ENCODE results near the gene PYHIN1.

The PYHIN1 gene

DNA sequence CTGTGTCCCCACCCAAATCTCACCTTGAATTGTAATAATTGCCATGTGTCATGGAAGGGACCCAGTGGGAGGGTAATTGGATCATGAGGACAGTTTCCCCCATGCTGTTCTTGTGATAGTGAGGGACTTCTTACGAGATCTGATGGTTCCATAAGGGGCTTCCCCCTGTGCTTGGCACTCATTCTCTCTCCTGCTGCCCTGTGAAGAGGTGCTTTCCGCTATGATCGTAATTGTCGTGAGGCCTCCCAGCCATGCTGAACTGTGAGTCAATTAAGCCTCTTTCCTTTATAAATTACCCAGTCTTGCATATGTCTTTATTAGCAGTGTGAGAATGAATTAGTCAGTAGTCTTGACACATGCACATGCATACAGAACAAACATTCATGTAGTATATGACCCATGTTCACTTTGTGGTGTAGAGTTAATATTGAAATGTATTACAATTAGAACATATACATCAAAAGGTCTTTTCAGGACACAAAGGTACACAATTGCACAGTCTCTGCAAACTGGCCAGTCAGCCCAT, 61.5 kb downstream of the PYHIN1 start:
- no peak overlapping the region for H3K27ac ChIP-seq (ENCODE audit: low read length, poor library complexity, severe bottlenecking)

DNA sequence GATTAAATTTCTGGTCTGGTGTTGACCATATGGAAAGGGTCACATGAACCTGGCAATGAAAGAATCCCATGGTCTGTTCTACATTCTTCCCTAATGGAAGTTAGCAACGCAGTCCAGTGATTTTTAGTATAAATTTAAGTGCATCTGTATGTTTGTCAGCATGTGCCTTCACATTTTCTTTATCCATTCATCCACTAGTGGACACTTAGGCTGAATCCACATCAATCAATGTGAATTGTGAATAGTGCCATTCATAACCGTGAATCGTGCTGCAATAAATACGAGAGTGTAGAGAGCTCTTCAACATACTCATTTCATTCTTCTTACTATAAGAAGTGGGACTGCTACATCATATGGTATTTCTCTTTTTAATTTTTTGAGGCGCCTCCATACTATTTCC, 65.6 kb downstream of the PYHIN1 start:
- Histone ChIP-seq H3K4me2 (ENCODE audit: low read length, poor library complexity, severe bottlenecking) (no peak overlapping the region), H3K23ac (ENCODE audit: low read length in 2 of 2) (no peak overlapping the region), H3K9me3 (ENCODE audit: control insufficient read depth, low read length) (no peaks in the 10 kb centered on the region), H3K27ac (ENCODE audit: low read length, poor library complexity, severe bottlenecking) (no peak overlapping the region), H2AK5ac (ENCODE audit: low read length, severe bottlenecking) (no peak overlapping the region), H4K91ac (ENCODE audit: low read length) (no peak overlapping the region), H3K4ac (ENCODE audit: low read depth in 1 of 2, low read length in 2 of 2) (no peak overlapping the region), H3K4me1 (ENCODE audit: control insufficient read depth, insufficient read depth, low read depth, low read length) (no peaks in the 10 kb centered on the region), H2BK120ac (ENCODE audit: low read depth, low read length) (no peak overlapping the region), H2AFZ (ENCODE audit: low read depth, low read length) (no peak overlapping the region), H4K8ac (ENCODE audit: low read length) (no peak overlapping the region), H3K36me3 (ENCODE audit: control insufficient read depth in 1 of 2, insufficient read depth in 2 of 2, low read depth in 1 of 2, low read length in 2 of 2) (no peaks in the 10 kb centered on the region), H3K18ac (ENCODE audit: low read depth in 1 of 2, low read length in 2 of 2) (no peak overlapping the region), H3K14ac (ENCODE audit: low read length in 2 of 2) (no peak overlapping the region), H3K9ac (ENCODE audit: low read length) (no peak overlapping the region), H2BK15ac (ENCODE audit: low read depth, poor library complexity, severe bottlenecking) (no peak overlapping the region), H3K27me3 (ENCODE audit: control insufficient read depth in 1 of 2, insufficient read depth in 1 of 2, low read length in 2 of 2) (no peaks in the 10 kb centered on the region), H2BK12ac (ENCODE audit: low read length in 2 of 2) (no peak overlapping the region), H3K4me3 (ENCODE audit: insufficient read depth in 1 of 2, low read depth in 1 of 2, low read length in 2 of 2) (no peak overlapping the region), H3K79me1 (replicated peaks; ENCODE audit: low read length, poor library complexity, severe bottlenecking) (no peaks in the 10 kb centered on the region), H2BK5ac (ENCODE audit: low read depth, low read length, poor library complexity, severe bottlenecking) (no peak overlapping the region)
- 50% methylated on average over 2 of the region's 5 CpGs for WGBS
- DNase-seq = no peak

More for the DNA sequence above, 61.5 kb downstream of the PYHIN1 start:
- Histone ChIP-seq H2BK15ac (ENCODE audit: low read depth, poor library complexity, severe bottlenecking) (no peak overlapping the region), H3K79me1 (replicated peaks; ENCODE audit: low read length, poor library complexity, severe bottlenecking) (no peaks in the 10 kb centered on the region), H3K4me3 (ENCODE audit: insufficient read depth in 1 of 2, low read depth in 1 of 2, low read length in 2 of 2) (no peak overlapping the region), H4K8ac (ENCODE audit: low read length) (no peak overlapping the region), H3K27me3 (ENCODE audit: control insufficient read depth in 1 of 2, insufficient read depth in 1 of 2, low read length in 2 of 2) (no peaks in the 10 kb centered on the region), H3K18ac (ENCODE audit: low read depth in 1 of 2, low read length in 2 of 2) (no peak overlapping the region), H3K4me2 (ENCODE audit: low read length, poor library complexity, severe bottlenecking) (no peak overlapping the region), H3K4me1 (ENCODE audit: control insufficient read depth, insufficient read depth, low read depth, low read length) (no peaks in the 10 kb centered on the region), H2AK5ac (ENCODE audit: low read length, severe bottlenecking) (no peak overlapping the region), H3K9me3 (ENCODE audit: control insufficient read depth, low read length) (no peaks in the 10 kb centered on the region), H3K36me3 (ENCODE audit: control insufficient read depth in 1 of 2, insufficient read depth in 2 of 2, low read depth in 1 of 2, low read length in 2 of 2) (no peaks in the 10 kb centered on the region), H3K4ac (ENCODE audit: low read depth in 1 of 2, low read length in 2 of 2) (no peak overlapping the region), H2BK120ac (ENCODE audit: low read depth, low read length) (no peak overlapping the region), H3K14ac (ENCODE audit: low read length in 2 of 2) (no peak overlapping the region), H4K91ac (ENCODE audit: low read length) (no peak overlapping the region), H2BK5ac (ENCODE audit: low read depth, low read length, poor library complexity, severe bottlenecking) (no peak overlapping the region), H3K9ac (ENCODE audit: low read length) (no peak overlapping the region), H2AFZ (ENCODE audit: low read depth, low read length) (no peak overlapping the region), H2BK12ac (ENCODE audit: low read length in 2 of 2) (no peak overlapping the region), H3K23ac (ENCODE audit: low read length in 2 of 2) (no peak overlapping the region)
- WGBS = 80% methylated on average over 3 of the region's 4 CpGs
- no peak for DNase-seq

DNA sequence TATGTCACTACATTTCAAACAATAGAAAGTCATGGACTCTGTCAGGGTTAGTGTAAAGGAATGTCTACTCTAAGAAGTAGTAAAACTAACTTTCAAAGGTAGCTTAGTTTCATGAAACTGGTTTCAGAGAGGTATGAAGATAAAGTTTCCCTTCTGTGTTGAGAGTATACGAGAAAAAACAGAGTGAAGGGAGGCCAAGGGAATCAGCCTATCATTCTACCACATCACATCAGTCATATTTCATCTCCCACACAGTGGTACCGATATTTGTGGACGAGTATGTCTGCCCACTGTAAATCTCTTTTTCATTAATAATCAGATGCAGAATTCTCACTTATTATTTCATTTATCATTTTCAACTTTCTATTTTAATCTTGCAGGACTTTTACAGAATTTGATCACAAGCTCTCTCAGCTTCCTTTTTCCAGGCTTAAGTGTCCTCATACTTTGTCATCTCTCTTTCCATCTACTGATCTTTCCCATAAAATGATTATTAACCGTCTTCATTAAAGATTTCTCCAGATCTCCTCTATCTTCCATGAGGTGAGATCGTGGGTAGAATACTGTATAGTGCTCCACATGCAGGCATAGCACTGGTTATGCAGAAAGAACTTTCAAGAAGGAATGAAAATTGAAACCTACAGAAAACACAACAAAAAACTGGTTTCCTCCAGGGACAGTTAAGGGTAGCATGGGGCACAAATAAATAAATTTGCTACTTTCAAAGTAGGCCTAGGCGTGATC, 66.9 kb downstream of the PYHIN1 start:
- Histone ChIP-seq H3K36me3 (ENCODE audit: control insufficient read depth in 1 of 2, insufficient read depth in 2 of 2, low read depth in 1 of 2, low read length in 2 of 2) (no peaks in the 10 kb centered on the region), H3K14ac (ENCODE audit: low read length in 2 of 2) (no peak overlapping the region)

DNA sequence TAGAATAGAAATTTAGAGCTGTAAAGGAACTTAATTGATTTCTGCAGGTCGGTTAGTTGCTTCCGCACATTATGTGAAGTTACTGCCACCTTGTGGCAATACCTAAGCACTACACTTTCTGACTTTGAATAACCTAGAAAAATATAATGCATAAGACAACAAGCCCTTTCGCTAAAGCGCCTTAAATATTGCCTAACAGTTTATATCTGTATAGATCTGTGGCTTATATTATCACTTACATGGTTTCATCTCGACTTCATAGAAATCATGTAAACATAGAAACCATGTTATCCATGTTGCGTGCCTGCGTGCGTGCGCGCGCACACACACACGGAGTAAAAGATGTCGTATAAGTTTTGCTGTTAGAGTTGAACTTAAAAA, 67.4 kb downstream of the PYHIN1 start:
- Histone ChIP-seq H3K14ac (ENCODE audit: low read length in 2 of 2) (no peak overlapping the region), H3K4ac (ENCODE audit: low read depth in 1 of 2, low read length in 2 of 2) (no peak overlapping the region), H3K9me3 (ENCODE audit: control insufficient read depth, low read length) (no peaks in the 10 kb centered on the region), H2AK5ac (ENCODE audit: low read length, severe bottlenecking) (no peak overlapping the region), H2AFZ (ENCODE audit: low read depth, low read length) (no peak overlapping the region), H3K36me3 (ENCODE audit: control insufficient read depth in 1 of 2, insufficient read depth in 2 of 2, low read depth in 1 of 2, low read length in 2 of 2) (no peaks in the 10 kb centered on the region), H4K91ac (ENCODE audit: low read length) (no peak overlapping the region), H4K8ac (ENCODE audit: low read length) (no peak overlapping the region), H3K23ac (ENCODE audit: low read length in 2 of 2) (no peak overlapping the region), H3K4me1 (ENCODE audit: control insufficient read depth, insufficient read depth, low read depth, low read length) (no peaks in the 10 kb centered on the region), H3K27ac (ENCODE audit: low read length, poor library complexity, severe bottlenecking) (peak overlapping the region; percentile 60), H2BK5ac (ENCODE audit: low read depth, low read length, poor library complexity, severe bottlenecking) (no peak overlapping the region), H2BK120ac (ENCODE audit: low read depth, low read length) (no peak overlapping the region), H3K4me3 (ENCODE audit: insufficient read depth in 1 of 2, low read depth in 1 of 2, low read length in 2 of 2) (peak overlapping the region in 1 of 2 experiments; percentile 82), H3K18ac (ENCODE audit: low read depth in 1 of 2, low read length in 2 of 2) (peak overlapping the region; percentile 8 to 16), H3K79me1 (replicated peaks; ENCODE audit: low read length, poor library complexity, severe bottlenecking) (no peaks in the 10 kb centered on the region), H2BK12ac (ENCODE audit: low read length in 2 of 2) (no peak overlapping the region), H2BK15ac (ENCODE audit: low read depth, poor library complexity, severe bottlenecking) (no peak overlapping the region), H3K27me3 (ENCODE audit: control insufficient read depth in 1 of 2, insufficient read depth in 1 of 2, low read length in 2 of 2) (no peaks in the 10 kb centered on the region), H3K4me2 (ENCODE audit: low read length, poor library complexity, severe bottlenecking) (peak overlapping the region; percentile 68), H3K9ac (ENCODE audit: low read length) (peak overlapping the region; percentile 99)
- 0% methylated on average over 10 of the region's 13 CpGs for WGBS
- DNase-seq = peak; percentile 72

More for the DNA sequence above, 66.9 kb downstream of the PYHIN1 start:
- no peak overlapping the region for H3K4ac ChIP-seq (ENCODE audit: low read depth in 1 of 2, low read length in 2 of 2)
- no peak overlapping the region for H2BK12ac ChIP-seq (ENCODE audit: low read length in 2 of 2)
- no peak overlapping the region for H3K23ac ChIP-seq (ENCODE audit: low read length in 2 of 2)
- no peak overlapping the region for H3K18ac ChIP-seq (ENCODE audit: low read depth in 1 of 2, low read length in 2 of 2)
- H3K4me2 ChIP-seq (ENCODE audit: low read length, poor library complexity, severe bottlenecking) = no peak overlapping the region
- H4K91ac ChIP-seq (ENCODE audit: low read length) = no peak overlapping the region
- no peak overlapping the region for H4K8ac ChIP-seq (ENCODE audit: low read length)
- no peaks in the 10 kb centered on the region for H3K79me1 ChIP-seq (replicated peaks; ENCODE audit: low read length, poor library complexity, severe bottlenecking)
- WGBS = 55% methylated on average over 6 of the region's 6 CpGs
- no peak for DNase-seq
- no peaks in the 10 kb centered on the region for H3K4me1 ChIP-seq (ENCODE audit: control insufficient read depth, insufficient read depth, low read depth, low read length)
- no peak overlapping the region for H2BK5ac ChIP-seq (ENCODE audit: low read depth, low read length, poor library complexity, severe bottlenecking)
- no peak overlapping the region for H2AK5ac ChIP-seq (ENCODE audit: low read length, severe bottlenecking)
- no peaks in the 10 kb centered on the region for H3K27me3 ChIP-seq (ENCODE audit: control insufficient read depth in 1 of 2, insufficient read depth in 1 of 2, low read length in 2 of 2)
- H3K9me3 ChIP-seq (ENCODE audit: control insufficient read depth, low read length) = no peaks in the 10 kb centered on the region
- H2BK15ac ChIP-seq (ENCODE audit: low read depth, poor library complexity, severe bottlenecking) = no peak overlapping the region
- H2AFZ ChIP-seq (ENCODE audit: low read depth, low read length) = no peak overlapping the region
- H2BK120ac ChIP-seq (ENCODE audit: low read depth, low read length) = no peak overlapping the region
- H3K9ac ChIP-seq (ENCODE audit: low read length) = peak overlapping the region; percentile 99
- H3K27ac ChIP-seq (ENCODE audit: low read length, poor library complexity, severe bottlenecking) = no peak overlapping the region
- H3K4me3 ChIP-seq (ENCODE audit: insufficient read depth in 1 of 2, low read depth in 1 of 2, low read length in 2 of 2) = no peak overlapping the region

Data from mesenchymal stem cell (in vitro differentiated cells and primary cell).